H1 (cell line): ENCODE data around the gene CADM2. TPM values are rescaled to one million over a fixed set of nuclear protein-coding genes. Genes with fewer than 3 reads are reported as not detected.

ENCODE experiments used
- ATF3 ChIP-seq: IDR thresholded peaks from 2 replicates; pipeline ENCODE4 v1.6.1; 2011; ENCODE audit warnings: low read depth, mild to moderate bottlenecking, low read length; ENCODE audit not compliant: insufficient read depth
- PHF8 ChIP-seq: fragments of 200-600 bp; sonication (generic); conservative IDR thresholded peaks from 2 replicates; pipeline ENCODE4 v1.7.1; 2012; ENCODE audit warnings: low read depth, mild to moderate bottlenecking, inconsistent platforms, low read length, moderate library complexity
- polyA plus RNA-seq, 7 experiments: library from polyadenylated mRNA; depleted of rRNA in 3 of 7; stranded (reverse) in 5 of 7; unstranded in 2 of 7; fragments of >200 nt in 5 of 7; fragments of 200-250 nt in 2 of 7; gene quantifications; 1 replicate in 5 of 7; 2 replicates in 1 of 7; 4 replicates in 1 of 7; pipeline versions ENCODE4 v1.2.1 to v1.2.3, GENCODE V29; 2011 to 2013; ENCODE audit warnings: missing spikeins in 2 of 7, mixed read lengths in 2 of 7
- total RNA-seq: library from RNA; stranded (reverse); fragmentation: NEBNext Ultra II Directional; extraction: Animal tissue kit (Norgen Biotek cat#: 25700); gene quantifications from 2 replicates; pipeline ENCODE4 v1.2.1, GENCODE V29; 2021

The CADM2 gene
- total and polyA plus RNA-seq, 2 of the 8 experiments (the other 6 are each of a cell fraction or from before 2014, with no cell fraction given) = 14.9 to 20.9 TPM

- no peak for TF ChIP-seq ATF3
- TF ChIP-seq PHF8 = no peak
Measured at GRCh38 chr3:84989102-84989501, 30.3 kb downstream of the CADM2 start (continued).
